ENCODE data around the gene ITPR1. TPM values are rescaled to one million over a fixed set of nuclear protein-coding genes. Genes with fewer than 3 reads are reported as not detected.
A peak's percentile ranks its signal among the peaks of the same experiment; 100 is the strongest.

ITPR1 gene
- total RNA-seq, 4 donors from 2014 or later, result 184 to 305 (median 218) TPM

DNA sequence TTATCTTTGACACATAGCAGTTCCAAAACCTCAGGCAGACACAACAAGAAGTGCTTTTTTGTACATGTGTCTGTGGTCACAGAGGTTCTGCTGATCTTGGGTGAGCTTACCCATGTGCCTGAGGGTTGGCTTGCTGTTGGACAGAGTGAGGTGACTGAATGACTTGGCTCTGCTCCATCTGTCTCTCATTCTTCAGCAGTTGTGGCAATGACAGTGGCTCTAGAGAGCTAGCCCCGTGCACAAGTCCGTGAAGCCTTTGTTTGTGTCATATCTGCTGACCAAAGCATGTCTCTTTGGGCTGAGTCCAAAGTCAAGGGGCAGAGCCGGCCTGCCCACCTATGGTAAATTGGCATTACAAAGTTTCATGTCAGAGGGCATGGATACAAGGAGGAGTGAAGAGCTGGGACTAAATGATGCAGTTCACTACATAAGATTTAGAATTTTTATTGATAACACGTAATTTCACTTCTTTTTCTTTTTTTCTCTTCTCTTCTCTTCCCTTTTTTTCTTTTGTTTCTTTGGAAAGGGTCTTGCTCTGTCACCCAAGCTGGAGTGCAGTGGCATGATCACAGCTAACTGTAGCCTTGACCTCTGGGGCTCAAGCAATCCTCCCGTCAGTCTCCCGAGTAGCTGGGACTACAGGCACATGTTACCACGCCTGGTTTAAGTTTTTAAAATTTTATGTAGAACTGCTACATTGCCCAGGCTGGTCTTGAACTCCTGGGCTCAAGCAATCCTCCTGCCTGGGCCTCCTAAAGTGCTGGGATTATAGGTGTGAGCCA, 77.9 kb downstream of the ITPR1 start:
- no peak overlapping the region for H3K4me3 ChIP-seq
- peaks cover 4 to 44% (median 9%) of the 10 kb centered on the region in 3 donors for H3K4me1 ChIP-seq
- 75 to 97% methylated on average over 4 to 7 of the region's 7 CpGs for WGBS, 2 donors (ENCODE audit: low coverage in 1 of 2)
- no peak overlapping the region for H3K27ac ChIP-seq
- ATAC-seq, result no peak
- TF ChIP-seq POLR2A (IDR thresholded peaks at IDR 0.05) (no peak), POLR2AphosphoS5 (IDR thresholded peaks at IDR 0.05) (no peak), EP300 (IDR thresholded peaks at IDR 0.05) (no peak)
- TF ChIP-seq, protein P1, sequence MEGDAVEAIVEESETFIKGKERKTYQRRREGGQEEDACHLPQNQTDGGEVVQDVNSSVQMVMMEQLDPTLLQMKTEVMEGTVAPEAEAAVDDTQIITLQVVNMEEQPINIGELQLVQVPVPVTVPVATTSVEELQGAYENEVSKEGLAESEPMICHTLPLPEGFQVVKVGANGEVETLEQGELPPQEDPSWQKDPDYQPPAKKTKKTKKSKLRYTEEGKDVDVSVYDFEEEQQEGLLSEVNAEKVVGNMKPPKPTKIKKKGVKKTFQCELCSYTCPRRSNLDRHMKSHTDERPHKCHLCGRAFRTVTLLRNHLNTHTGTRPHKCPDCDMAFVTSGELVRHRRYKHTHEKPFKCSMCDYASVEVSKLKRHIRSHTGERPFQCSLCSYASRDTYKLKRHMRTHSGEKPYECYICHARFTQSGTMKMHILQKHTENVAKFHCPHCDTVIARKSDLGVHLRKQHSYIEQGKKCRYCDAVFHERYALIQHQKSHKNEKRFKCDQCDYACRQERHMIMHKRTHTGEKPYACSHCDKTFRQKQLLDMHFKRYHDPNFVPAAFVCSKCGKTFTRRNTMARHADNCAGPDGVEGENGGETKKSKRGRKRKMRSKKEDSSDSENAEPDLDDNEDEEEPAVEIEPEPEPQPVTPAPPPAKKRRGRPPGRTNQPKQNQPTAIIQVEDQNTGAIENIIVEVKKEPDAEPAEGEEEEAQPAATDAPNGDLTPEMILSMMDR (IDR thresholded peaks at IDR 0.05), result no peak
- no peaks in the 10 kb centered on the region for H3K36me3 ChIP-seq
- no peaks in the 10 kb centered on the region for H3K9me3 ChIP-seq
- no peaks in the 10 kb centered on the region for H3K27me3 ChIP-seq

DNA sequence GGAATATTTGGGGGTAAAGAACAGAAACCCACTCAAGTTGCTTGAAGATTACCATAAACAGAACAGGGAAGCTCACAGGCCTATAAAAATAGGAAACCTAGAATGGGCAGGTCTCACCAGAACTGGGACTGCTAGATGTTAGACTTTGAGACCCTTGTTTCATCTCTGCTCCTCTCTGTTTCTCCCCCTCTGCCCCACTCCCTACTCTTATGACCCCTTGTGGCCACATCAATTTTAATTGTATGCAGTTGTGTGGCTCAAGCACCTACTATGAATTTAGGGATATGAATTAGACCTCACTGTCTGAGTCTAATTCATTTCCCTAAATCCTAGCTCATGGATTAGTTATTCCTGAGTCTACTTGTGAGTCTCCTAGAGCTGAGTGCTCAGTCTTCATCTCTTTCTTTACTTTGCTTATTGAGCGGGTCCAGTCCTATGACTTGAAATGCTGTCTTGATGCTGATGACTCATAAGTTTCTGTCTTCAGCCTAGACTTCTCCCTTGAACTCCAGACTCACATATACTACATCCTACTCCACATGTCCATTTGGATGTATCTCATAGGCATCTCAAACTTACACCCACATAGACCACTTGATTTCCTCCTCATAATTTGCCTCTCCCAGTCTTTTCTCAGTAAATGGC, 78.7 kb downstream of the ITPR1 start:
- H3K36me3 ChIP-seq, result no peaks in the 10 kb centered on the region
- no peak for ATAC-seq
- no peaks in the 10 kb centered on the region for H3K27me3 ChIP-seq
- no peak for TF ChIP-seq POLR2A (IDR thresholded peaks at IDR 0.05)
- TF ChIP-seq, protein P1 (IDR thresholded peaks at IDR 0.05), result peak in 1 of 4 experiments; percentile 12
- no peak overlapping the region for H3K4me3 ChIP-seq
- no peaks in the 10 kb centered on the region for H3K9me3 ChIP-seq
- H3K27ac ChIP-seq, result no peak overlapping the region
- H3K4me1 ChIP-seq, result peaks cover 4 to 39% (median 9%) of the 10 kb centered on the region in 3 donors
- WGBS, 2 donors (ENCODE audit: low coverage in 1 of 2), result 100% methylated on average over 1 of the region's 1 CpG

DNA sequence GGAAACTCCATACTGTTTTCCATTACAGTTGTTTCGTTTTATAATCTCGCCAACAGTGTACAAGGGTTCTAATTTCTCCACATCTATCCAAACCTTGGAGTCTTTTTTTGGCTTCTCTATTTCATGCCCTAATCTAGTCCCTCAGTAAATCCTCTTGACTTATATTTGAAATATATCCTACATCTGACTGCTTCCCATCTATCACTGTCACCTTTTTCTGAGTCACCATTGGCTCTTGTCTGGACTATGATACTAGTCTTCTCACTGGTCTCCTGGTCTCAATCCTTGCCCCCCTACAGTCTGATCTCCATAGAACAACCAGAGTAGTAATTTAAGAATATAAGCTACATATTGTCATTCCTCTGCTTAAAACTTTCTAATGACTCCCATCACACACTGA, 80.0 kb downstream of the ITPR1 start:
- Histone ChIP-seq H3K9me3 (no peaks in the 10 kb centered on the region), H3K27ac (peak overlapping the region in 1 of 4 donors; percentile 9), H3K4me1 (peaks cover 4 to 49% (median 9%) of the 10 kb centered on the region in 3 donors), H3K4me3 (no peak overlapping the region), H3K27me3 (no peaks in the 10 kb centered on the region), H3K36me3 (no peaks in the 10 kb centered on the region)
- no peak for ATAC-seq
- no peak for TF ChIP-seq EP300 (IDR thresholded peaks at IDR 0.05)
- TF ChIP-seq, protein P1 (IDR thresholded peaks at IDR 0.05), result no peak
- TF ChIP-seq POLR2A (IDR thresholded peaks at IDR 0.05), result no peak
- no peak for TF ChIP-seq POLR2AphosphoS5 (IDR thresholded peaks at IDR 0.05)
- WGBS, 2 donors (ENCODE audit: low coverage in 1 of 2), result 100% methylated on average over 2 of the region's 2 CpGs

DNA sequence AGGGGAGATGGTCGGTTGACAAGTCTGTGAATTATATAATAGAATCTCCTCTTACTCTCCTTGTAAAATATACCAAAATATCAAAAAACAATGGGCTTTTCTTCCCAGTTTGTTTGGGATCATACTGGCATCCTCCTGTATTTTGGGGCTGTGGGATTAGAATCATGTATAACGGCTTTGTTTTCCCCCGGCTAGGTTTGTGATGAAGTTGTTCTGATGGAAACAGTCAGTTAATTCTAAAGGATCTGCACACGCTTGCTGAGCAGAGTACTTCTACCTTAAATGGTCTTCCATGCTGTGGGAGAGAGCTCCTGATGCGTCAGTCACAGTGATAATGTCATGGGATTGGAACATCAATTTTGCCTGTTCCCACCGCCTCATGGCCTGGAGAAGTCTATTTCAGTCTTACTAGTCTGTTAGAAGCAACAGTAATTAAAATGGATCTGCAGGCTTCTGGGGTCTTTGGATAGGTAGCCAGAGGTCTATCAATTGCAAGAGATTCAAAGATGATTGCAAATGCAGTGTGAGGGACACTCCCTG, 81.3 kb downstream of the ITPR1 start:
- no peak for TF ChIP-seq POLR2A (IDR thresholded peaks at IDR 0.05)
- TF ChIP-seq EP300 (IDR thresholded peaks at IDR 0.05), result no peak
- no peak for ATAC-seq
- Histone ChIP-seq H3K36me3 (no peaks in the 10 kb centered on the region), H3K27me3 (no peaks in the 10 kb centered on the region), H3K27ac (peak overlapping the region in 3 of 4 donors; percentile 1 to 44 (median 20)), H3K4me3 (no peak overlapping the region), H3K4me1 (peaks cover 4 to 47% (median 9%) of the 10 kb centered on the region in 3 donors), H3K9me3 (no peaks in the 10 kb centered on the region)
- 60 to 66% methylated on average over 4 to 6 of the region's 6 CpGs for WGBS, 2 donors (ENCODE audit: low coverage in 1 of 2)

DNA sequence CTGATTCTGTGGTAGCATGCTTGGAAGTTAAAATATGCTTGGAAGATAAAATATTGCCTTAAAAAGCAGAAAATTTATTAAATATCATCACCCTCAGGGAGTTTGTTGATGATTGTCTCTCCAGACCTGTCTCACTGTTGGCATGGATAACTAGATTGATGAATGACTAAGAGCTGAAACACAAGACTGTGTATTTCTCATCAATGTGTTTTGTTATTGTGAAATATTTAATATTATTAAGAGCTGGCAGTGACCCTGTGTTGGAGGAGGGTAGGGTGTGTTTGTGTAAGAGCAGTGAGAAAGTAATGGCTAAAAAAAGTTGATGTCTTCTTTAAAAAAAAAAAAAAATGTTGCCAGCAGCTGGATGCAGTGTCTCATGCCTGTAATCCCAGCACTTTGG, 82.2 kb downstream of the ITPR1 start:
- H3K27ac ChIP-seq, result peak overlapping the region in 3 of 4 donors; percentile 12 to 44 (median 24)
- no peak overlapping the region for H3K4me3 ChIP-seq
- no peaks in the 10 kb centered on the region for H3K9me3 ChIP-seq
- no peaks in the 10 kb centered on the region for H3K36me3 ChIP-seq
- ATAC-seq, result peak; percentile 86
- no peaks in the 10 kb centered on the region for H3K27me3 ChIP-seq
- H3K4me1 ChIP-seq, result peaks cover 4 to 41% (median 7%) of the 10 kb centered on the region in 3 donors
- TF ChIP-seq, protein P1 (IDR thresholded peaks at IDR 0.05), result no peak
- TF ChIP-seq POLR2AphosphoS5 (IDR thresholded peaks at IDR 0.05), result peak; percentile 63

All from gastroesophageal sphincter (tissue), 4 donors.